PFSK-1 (cell line): Measurements from ENCODE around the gene SCN4B.

Experiments used
- FOXP2 ChIP-seq: optimal IDR thresholded peaks from 2 replicates; pipeline ENCODE3; 2011; ENCODE audit warnings: borderline replicate concordance, control low read depth, inconsistent platforms; ENCODE audit not compliant: insufficient read depth; ENCODE audit errors: extremely low read length, extremely low read depth
- POLR2AphosphoS5 ChIP-seq: IDR thresholded peaks from 2 replicates; pipeline ENCODE4 v1.6.1; 2012; ENCODE audit warnings: low read depth, mild to moderate bottlenecking, control low read depth, low read length, moderate library complexity
- REST ChIP-seq, 2 experiments: IDR thresholded peaks; 2 replicates each; pipeline versions ENCODE4 v1.6.1 to v1.8.0; 2011 to 2012; ENCODE audit warnings: low read depth in 2 of 2, low read length in 2 of 2, control low read depth in 1 of 2, inconsistent platforms in 1 of 2, mild to moderate bottlenecking in 1 of 2, moderate library complexity in 1 of 2; ENCODE audit not compliant: insufficient read depth in 1 of 2
- SIN3A ChIP-seq: IDR thresholded peaks from 2 replicates; pipeline ENCODE4 v1.6.1; 2012; ENCODE audit warnings: mild to moderate bottlenecking, low read length, moderate library complexity, borderline replicate concordance; ENCODE audit not compliant: insufficient read depth
- TAF1 ChIP-seq: IDR thresholded peaks from 2 replicates; pipeline ENCODE4 v1.6.1; 2012; ENCODE audit warnings: low read length, control low read depth, borderline replicate concordance; ENCODE audit not compliant: insufficient read depth

The SCN4B gene

DNA sequence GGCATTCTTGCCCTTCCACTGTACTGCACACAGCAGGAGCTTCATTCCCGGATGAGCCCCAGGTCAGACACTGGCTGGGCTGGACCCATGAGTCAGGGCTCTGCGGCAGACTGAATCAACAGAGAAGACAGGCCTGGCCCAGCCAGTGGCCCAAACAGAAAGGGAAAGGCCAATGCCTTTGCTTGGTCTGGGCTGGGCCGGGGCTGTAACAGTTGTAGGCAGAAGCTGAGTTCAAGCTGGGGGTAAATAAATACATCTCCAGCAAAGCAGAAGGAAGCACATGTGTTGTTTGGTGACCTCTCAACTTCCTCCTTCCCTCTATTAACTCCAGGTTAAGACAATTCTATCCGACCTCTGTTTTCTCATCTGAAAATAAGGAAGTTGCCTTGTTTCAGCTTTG lies 64.1 kb downstream of the SCN4B start:
- TF ChIP-seq SIN3A (no peak), POLR2AphosphoS5 (no peak), REST (IDR thresholded peaks at IDR 0.05; ENCODE audit: insufficient read depth in 1 of 2, low read depth in 2 of 2, low read length in 2 of 2) (no peak), FOXP2 (no peak), TAF1 (no peak)

DNA sequence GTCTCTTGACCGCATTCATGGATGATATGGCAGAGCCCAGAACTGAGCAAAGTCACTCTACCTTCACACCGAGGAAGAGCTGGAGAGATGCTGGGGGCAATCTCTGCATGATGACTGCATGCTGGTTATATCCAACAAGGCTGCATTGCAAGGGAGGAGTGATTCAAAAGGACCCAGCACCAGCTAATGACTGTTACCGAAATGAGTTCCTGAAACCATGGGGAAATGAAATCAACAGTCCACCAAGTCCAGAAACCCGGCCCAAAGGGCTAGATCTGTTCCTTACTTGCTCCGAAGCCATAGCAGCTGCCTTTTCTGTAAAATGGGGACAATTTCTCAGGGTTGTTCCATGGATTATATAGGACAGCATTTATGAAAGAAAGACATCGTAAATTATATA lies 64.7 kb downstream of the SCN4B start:
- TF ChIP-seq SIN3A: no peak
- no peak for TF ChIP-seq FOXP2
- TF ChIP-seq TAF1: no peak
- TF ChIP-seq REST (IDR thresholded peaks at IDR 0.05; ENCODE audit: insufficient read depth in 1 of 2, low read depth in 2 of 2, low read length in 2 of 2): no peak
- no peak for TF ChIP-seq POLR2AphosphoS5

DNA sequence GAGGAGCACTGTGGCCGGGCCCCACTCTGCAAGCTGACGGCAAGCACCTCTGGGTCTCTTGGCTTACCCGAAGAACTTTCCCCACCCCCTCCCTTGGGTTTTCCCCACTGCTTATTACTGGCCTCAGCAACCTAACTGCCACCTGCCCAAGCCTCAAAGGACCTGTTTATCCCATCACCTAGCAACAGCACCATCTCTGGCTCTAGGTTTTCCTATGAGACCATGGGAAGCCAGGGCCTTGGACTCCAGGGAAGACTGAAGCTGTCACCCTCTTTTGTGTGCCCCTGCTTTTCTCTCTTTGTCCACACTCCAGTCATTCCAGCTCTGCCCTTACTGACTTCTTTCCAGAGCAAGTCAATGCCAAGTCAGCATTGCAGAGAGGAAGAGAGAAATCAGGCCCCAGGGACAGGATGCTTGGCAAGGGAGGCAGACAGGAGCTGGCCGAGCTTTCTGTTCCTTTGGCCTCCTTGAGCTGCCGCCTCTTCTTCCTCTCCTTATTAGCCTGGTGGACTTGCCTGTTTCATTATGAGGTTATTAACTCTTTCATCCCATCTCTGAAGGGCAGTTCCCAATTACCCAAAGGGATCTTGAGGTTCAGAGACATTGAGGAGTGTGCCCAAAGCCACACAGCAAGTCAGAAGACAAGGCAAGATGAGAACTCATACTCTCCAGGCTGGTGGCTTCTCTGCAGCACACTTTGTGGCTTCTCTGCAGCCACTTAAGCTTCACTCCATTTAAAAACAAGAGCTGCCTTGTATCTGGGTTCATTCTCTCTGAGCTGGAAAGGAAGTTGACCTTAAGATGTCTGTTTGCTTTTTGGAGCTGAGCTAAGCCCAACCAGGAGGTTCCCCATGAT lies 65.5 kb downstream of the SCN4B start, which contains the start of gene SMIM35:
TSS of gene SMIM35 (minus strand) at position 51 of the 856 bp plus-strand sequence. CDS start 206 bp downstream, outside the sequence.
- TF ChIP-seq TAF1 (no peak), SIN3A (no peak), POLR2AphosphoS5 (no peak), FOXP2 (no peak), REST (IDR thresholded peaks at IDR 0.05; ENCODE audit: insufficient read depth in 1 of 2, low read depth in 2 of 2, low read length in 2 of 2) (no peak)

- TF ChIP-seq FOXP2 (no peak), TAF1 (no peak), SIN3A (no peak), POLR2AphosphoS5 (no peak), REST (IDR thresholded peaks at IDR 0.05; ENCODE audit: insufficient read depth in 1 of 2, low read depth in 2 of 2, low read length in 2 of 2) (no peak)
These were observed 68.0 kb downstream of the SCN4B start for GRCh38 chr11:118084656-118085055.
